Breast epithelium (tissue), 4 donors: ENCODE data around the gene TEAD1. TPM values are rescaled to one million over a fixed set of nuclear protein-coding genes. Genes with fewer than 3 reads are reported as not detected.

ENCODE experiments used
- DNase-seq, 2 donors: peaks; one replicate each; pipeline ENCODE4 v3.0.0-alpha.2; 2019; ENCODE audit warnings: low spot score in 2 of 2
- H3K27ac ChIP-seq, 2 donors: fragments of 200-600 bp; sonication (generic) in 1 of 2; one replicate each; pipeline ENCODE4 v1.5.1; 2016 to 2019; ENCODE audit warnings: mild to moderate bottlenecking in 1 of 2
- H3K27me3 ChIP-seq, 2 donors: fragments of 200-600 bp; sonication (generic) in 1 of 2; one replicate each; pipeline versions ENCODE4 v1.5.1 to v1.6.0; 2017 to 2019; ENCODE audit warnings: control low read depth in 1 of 2, mild to moderate bottlenecking in 1 of 2
- H3K36me3 ChIP-seq: fragments of 200-600 bp; one replicate; pipeline ENCODE4 v1.5.1; 2019
- H3K4me1 ChIP-seq, 2 donors: fragments of 200-600 bp; sonication (generic); one replicate each; pipeline ENCODE4 v1.5.1; 2016 to 2019; ENCODE audit warnings: control low read depth in 1 of 2
- H3K4me3 ChIP-seq, 3 donors: fragments of 200-600 bp; sonication (generic); 1 replicate in 2 of 3; 2 replicates in 1 of 3; pipeline ENCODE4 v1.5.1; 2016 to 2019; ENCODE audit warnings: mild to moderate bottlenecking in 3 of 3, moderate library complexity in 2 of 3
- H3K9me3 ChIP-seq, 2 donors: fragments of 200-600 bp; sonication (generic) in 1 of 2; one replicate each; pipeline ENCODE4 v1.5.1; 2016 to 2019; ENCODE audit warnings: control low read depth in 1 of 2
- CTCF ChIP-seq, 3 donors: fragments of 450-650 bp; IDR thresholded peaks; one replicate each; pipeline ENCODE4 v1.5.1; 2016 to 2017; ENCODE audit warnings: antibody characterized with exemption in 3 of 3, mild to moderate bottlenecking in 3 of 3, moderate library complexity in 3 of 3
- POLR2A ChIP-seq: fragments of 450-650 bp; IDR thresholded peaks from one replicate; pipeline ENCODE4 v1.6.1; 2016; ENCODE audit warnings: antibody characterized with exemption, mild to moderate bottlenecking, moderate library complexity
- POLR2AphosphoS5 ChIP-seq, 3 donors: sonication (generic); formaldehyde crosslinking; IDR thresholded peaks; one replicate each; pipeline ENCODE4 v1.6.1; 2017; ENCODE audit warnings: antibody characterized with exemption in 3 of 3
- intact Hi-C: fragments of 100-400 bp; cut with DNase I; formaldehyde crosslinking; loops from one replicate; pipeline ENCODE4 v1.15.1; 2023; ENCODE audit warnings: low total_unique reads
- total RNA-seq, 3 donors: library from RNA; depleted of rRNA; stranded (reverse); fragments of >200 nt; gene quantifications; one replicate each; pipeline ENCODE4 v1.1.0, GENCODE V29; 2016

The TEAD1 gene
- total RNA-seq, 3 donors from 2014 or later, result 67.8 to 110 (median 80.1) TPM

GRCh38 chr11:12834630-12835029 is 160.4 kb downstream of the TEAD1 start:
- Histone ChIP-seq H3K4me1 (peaks cover 3 to 4% of the 10 kb centered on the region in 2 donors), H3K27ac (no peak overlapping the region), H3K36me3 (no peaks in the 10 kb centered on the region), H3K4me3 (no peak overlapping the region), H3K27me3 (no peaks in the 10 kb centered on the region), H3K9me3 (no peaks in the 10 kb centered on the region)
- TF ChIP-seq POLR2AphosphoS5 (IDR thresholded peaks at IDR 0.05) (no peak), POLR2A (no peak), CTCF (IDR thresholded peaks at IDR 0.05) (no peak)
- intact Hi-C loops, result no loop called here
- no peak for DNase-seq

- Histone ChIP-seq H3K27me3 (no peaks in the 10 kb centered on the region), H3K36me3 (no peaks in the 10 kb centered on the region), H3K9me3 (no peaks in the 10 kb centered on the region), H3K4me1 (peaks cover 3 to 4% of the 10 kb centered on the region in 2 donors), H3K4me3 (no peak overlapping the region), H3K27ac (no peak overlapping the region)
- intact Hi-C loops, result no loop called here
- DNase-seq, result no peak
- no peak for TF ChIP-seq POLR2AphosphoS5 (IDR thresholded peaks at IDR 0.05)
- no peak for TF ChIP-seq CTCF (IDR thresholded peaks at IDR 0.05)
- TF ChIP-seq POLR2A, result no peak
These were observed 161.1 kb downstream of the TEAD1 start for GRCh38 chr11:12835286-12835685.

- Histone ChIP-seq H3K4me1 (peaks cover 3 to 6% of the 10 kb centered on the region in 2 donors), H3K4me3 (peak overlapping the region in 2 of 3 donors; percentile 7 to 46), H3K9me3 (no peaks in the 10 kb centered on the region), H3K36me3 (no peaks in the 10 kb centered on the region), H3K27me3 (no peaks in the 10 kb centered on the region), H3K27ac (peak overlapping the region; percentile 80 to 86)
- intact Hi-C loops, result no loop called here
- TF ChIP-seq POLR2A (no peak), POLR2AphosphoS5 (IDR thresholded peaks at IDR 0.05) (no peak), CTCF (IDR thresholded peaks at IDR 0.05) (no peak)
- DNase-seq, result no peak
These were observed 164.4 kb downstream of the TEAD1 start for GRCh38 chr11:12838463-12839123.

GRCh38 chr11:12840871-12841660 is 166.8 kb downstream of the TEAD1 start:
- TF ChIP-seq CTCF (IDR thresholded peaks at IDR 0.05) (no peak), POLR2A (no peak), POLR2AphosphoS5 (IDR thresholded peaks at IDR 0.05) (no peak)
- no peak for DNase-seq
- no peaks in the 10 kb centered on the region for H3K27me3 ChIP-seq
- peaks cover 3 to 6% of the 10 kb centered on the region in 2 donors for H3K4me1 ChIP-seq
- intact Hi-C loops, result no loop called here
- no peak overlapping the region for H3K4me3 ChIP-seq
- H3K27ac ChIP-seq, result peak overlapping the region; percentile 52 to 62
- H3K36me3 ChIP-seq, result no peaks in the 10 kb centered on the region
- no peaks in the 10 kb centered on the region for H3K9me3 ChIP-seq
